ENCODE data around the gene HSPG2.

Gene HSPG2

DNA sequence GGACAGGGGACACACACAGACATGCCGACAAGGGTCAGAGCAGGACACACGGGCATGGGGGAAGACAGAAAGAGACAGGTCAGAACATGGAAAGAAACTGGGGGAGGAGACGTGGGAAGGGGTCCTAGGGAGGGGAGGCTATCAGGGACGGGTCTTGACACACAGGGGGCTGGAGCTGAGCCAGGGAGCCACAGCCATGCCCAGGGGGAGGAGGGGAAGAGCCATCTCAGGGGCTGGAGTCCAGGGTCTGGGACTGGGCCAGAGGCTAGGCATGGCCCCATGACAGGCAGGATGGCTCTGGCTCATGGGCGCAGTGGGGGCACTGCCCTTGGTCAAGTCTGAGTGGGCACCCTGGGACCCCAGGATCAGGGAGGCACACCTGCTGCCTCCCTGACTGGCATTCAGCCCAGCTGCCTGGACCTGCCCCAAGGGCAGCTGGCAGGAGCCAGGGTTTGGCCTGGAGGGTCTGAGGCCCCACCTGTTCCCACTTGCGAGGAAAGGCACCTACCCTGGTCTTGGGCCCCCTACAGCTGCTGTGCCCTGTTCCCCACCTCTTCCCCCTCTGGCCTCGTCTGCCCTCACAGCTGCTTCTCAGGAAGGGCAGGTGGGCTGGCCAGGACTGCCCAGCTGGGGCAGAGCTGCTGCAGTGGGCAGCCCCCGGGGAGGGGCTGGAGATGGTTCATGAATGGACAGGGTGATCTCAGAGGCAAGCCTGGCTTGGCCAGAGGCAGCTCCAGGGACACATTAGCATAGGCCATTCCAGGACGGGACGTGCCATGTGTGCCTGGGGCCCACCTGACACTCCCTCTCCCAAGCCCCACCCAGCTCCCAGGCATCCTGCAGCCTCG is 42.9 kb downstream of the HSPG2 start:
- no peak for TF ChIP-seq TEAD4 (IDR thresholded peaks at IDR 0.05)
- TF ChIP-seq, protein P1, sequence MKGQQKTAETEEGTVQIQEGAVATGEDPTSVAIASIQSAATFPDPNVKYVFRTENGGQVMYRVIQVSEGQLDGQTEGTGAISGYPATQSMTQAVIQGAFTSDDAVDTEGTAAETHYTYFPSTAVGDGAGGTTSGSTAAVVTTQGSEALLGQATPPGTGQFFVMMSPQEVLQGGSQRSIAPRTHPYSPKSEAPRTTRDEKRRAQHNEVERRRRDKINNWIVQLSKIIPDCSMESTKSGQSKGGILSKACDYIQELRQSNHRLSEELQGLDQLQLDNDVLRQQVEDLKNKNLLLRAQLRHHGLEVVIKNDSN (IDR thresholded peaks at IDR 0.05) = no peak
- TF ChIP-seq CEBPB (IDR thresholded peaks at IDR 0.05) = no peak
- no peak for TF ChIP-seq TAF1 (IDR thresholded peaks at IDR 0.05; ENCODE audit: low read depth)
- no peak for TF ChIP-seq REST (IDR thresholded peaks at IDR 0.05; ENCODE audit: low read depth)
- TF ChIP-seq EP300 (IDR thresholded peaks at IDR 0.05; ENCODE audit: borderline replicate concordance) = no peak
- TF ChIP-seq TCF12 (IDR thresholded peaks at IDR 0.05; ENCODE audit: low read depth) = no peak
- no peak for TF ChIP-seq CREB1 (IDR thresholded peaks at IDR 0.05; ENCODE audit: low read depth)
- TF ChIP-seq YY1 (IDR thresholded peaks at IDR 0.05; ENCODE audit: low read depth) = no peak
- no peak for TF ChIP-seq FOXM1 (IDR thresholded peaks at IDR 0.05; ENCODE audit: borderline replicate concordance, low read depth)
- TF ChIP-seq NFIC (IDR thresholded peaks at IDR 0.05) = no peak
- TF ChIP-seq, protein P2, sequence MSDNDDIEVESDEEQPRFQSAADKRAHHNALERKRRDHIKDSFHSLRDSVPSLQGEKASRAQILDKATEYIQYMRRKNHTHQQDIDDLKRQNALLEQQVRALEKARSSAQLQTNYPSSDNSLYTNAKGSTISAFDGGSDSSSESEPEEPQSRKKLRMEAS (IDR thresholded peaks at IDR 0.05) = no peak
- TF ChIP-seq RAD21 (IDR thresholded peaks at IDR 0.05; ENCODE audit: low read depth) = no peak
- TF ChIP-seq ZBTB7A (IDR thresholded peaks at IDR 0.05; ENCODE audit: low read depth) = no peak
- TF ChIP-seq EGR1 (IDR thresholded peaks at IDR 0.05) = no peak

DNA sequence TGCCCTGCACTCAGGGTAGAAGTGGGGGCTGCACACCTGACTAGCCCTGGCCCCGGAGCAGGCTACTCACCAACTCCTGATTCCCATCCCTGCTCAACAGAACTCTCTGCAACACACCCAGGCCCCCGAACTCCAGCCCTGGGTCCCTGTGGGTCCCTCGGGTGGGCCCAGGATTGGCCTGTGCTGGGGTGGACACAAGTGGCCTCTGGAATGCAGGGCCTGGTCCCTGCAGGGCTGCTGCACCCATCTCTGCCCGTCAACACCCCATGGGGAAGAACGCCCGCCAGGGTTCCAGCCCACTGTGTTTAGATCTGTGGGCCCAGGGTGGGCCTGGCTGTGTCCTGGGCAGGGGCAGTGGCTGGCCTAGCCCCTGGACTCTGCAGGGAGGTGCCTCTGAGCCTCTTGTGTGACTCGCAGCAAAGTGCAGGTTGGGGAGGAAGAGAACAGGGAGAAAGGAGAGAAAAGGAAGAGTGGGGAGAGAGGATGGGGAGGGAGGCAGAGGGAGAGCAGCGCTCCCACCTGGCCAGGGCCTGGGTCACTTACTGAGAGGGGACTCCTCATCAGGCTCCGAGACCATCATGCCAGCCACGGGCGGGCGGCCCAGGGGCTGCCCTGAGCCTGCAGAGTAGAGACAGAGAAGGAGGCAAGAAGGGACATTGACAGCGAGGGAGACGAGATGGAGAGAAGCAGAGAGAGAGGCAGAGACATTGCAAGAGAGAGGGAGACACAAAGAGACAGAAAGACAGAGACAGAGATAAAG is 43.9 kb downstream of the HSPG2 start:
- TF ChIP-seq TAF1 (IDR thresholded peaks at IDR 0.05; ENCODE audit: low read depth) = no peak
- no peak for TF ChIP-seq ZBTB7A (IDR thresholded peaks at IDR 0.05; ENCODE audit: low read depth)
- no peak for TF ChIP-seq FOXM1 (IDR thresholded peaks at IDR 0.05; ENCODE audit: borderline replicate concordance, low read depth)
- TF ChIP-seq, protein P1 (IDR thresholded peaks at IDR 0.05) = no peak
- TF ChIP-seq REST (IDR thresholded peaks at IDR 0.05; ENCODE audit: low read depth) = no peak
- TF ChIP-seq CEBPB (IDR thresholded peaks at IDR 0.05) = no peak
- TF ChIP-seq CREB1 (IDR thresholded peaks at IDR 0.05; ENCODE audit: low read depth) = no peak
- TF ChIP-seq TCF12 (IDR thresholded peaks at IDR 0.05; ENCODE audit: low read depth) = no peak
- TF ChIP-seq EP300 (IDR thresholded peaks at IDR 0.05; ENCODE audit: borderline replicate concordance) = no peak
- TF ChIP-seq TEAD4 (IDR thresholded peaks at IDR 0.05) = no peak

GRCh38 chr1:21891621-21892479 is 45.3 kb downstream of the HSPG2 start:
- TF ChIP-seq ZBTB7A (IDR thresholded peaks at IDR 0.05; ENCODE audit: low read depth) (no peak), EP300 (IDR thresholded peaks at IDR 0.05; ENCODE audit: borderline replicate concordance) (no peak), TEAD4 (IDR thresholded peaks at IDR 0.05) (no peak), RAD21 (IDR thresholded peaks at IDR 0.05; ENCODE audit: low read depth) (no peak), YY1 (IDR thresholded peaks at IDR 0.05; ENCODE audit: low read depth) (no peak), CEBPB (IDR thresholded peaks at IDR 0.05) (no peak), NFIC (IDR thresholded peaks at IDR 0.05) (no peak), TAF1 (IDR thresholded peaks at IDR 0.05; ENCODE audit: low read depth) (no peak), REST (IDR thresholded peaks at IDR 0.05; ENCODE audit: low read depth) (no peak), CREB1 (IDR thresholded peaks at IDR 0.05; ENCODE audit: low read depth) (no peak), TCF12 (IDR thresholded peaks at IDR 0.05; ENCODE audit: low read depth) (no peak), EGR1 (IDR thresholded peaks at IDR 0.05) (no peak), FOXM1 (IDR thresholded peaks at IDR 0.05; ENCODE audit: borderline replicate concordance, low read depth) (no peak)
- TF ChIP-seq, protein P1 (IDR thresholded peaks at IDR 0.05) = no peak
- TF ChIP-seq, protein P2 (IDR thresholded peaks at IDR 0.05) = no peak
